Uterus (tissue), 4 donors: ENCODE results near the gene ADRA2B. TPM values are rescaled to one million over a fixed set of nuclear protein-coding genes. Genes with fewer than 3 reads are reported as not detected.
A peak's percentile ranks its signal among the peaks of the same experiment; 100 is the strongest.
"Not testable (repeated sequence)": the region's sequence is repeated elsewhere in the genome, so short reads cannot be mapped to it uniquely, and the experiment has no call there.

ENCODE experiments used
- DNase-seq, 2 donors: peaks; one replicate each; pipeline ENCODE4 v3.0.0-alpha.2; 2019 to 2020
- H3K27ac ChIP-seq, 2 donors: fragments of 200-600 bp; sonication (generic); 1 replicate in 1 of 2; 2 replicates in 1 of 2; pipeline ENCODE4 v1.5.1; 2016 to 2018
- H3K27me3 ChIP-seq, 2 donors: fragments of 200-600 bp; sonication (generic); one replicate each; pipeline ENCODE4 v1.5.1; 2018 to 2019; ENCODE audit warnings: control low read depth in 1 of 2
- H3K36me3 ChIP-seq, 2 donors: fragments of 200-600 bp; sonication (generic); one replicate each; pipeline ENCODE4 v1.5.1; 2019; ENCODE audit warnings: control low read depth in 1 of 2
- H3K4me1 ChIP-seq, 2 donors: fragments of 200-600 bp; sonication (generic); one replicate each; pipeline ENCODE4 v1.5.1; 2018 to 2019; ENCODE audit warnings: control low read depth in 1 of 2
- H3K4me3 ChIP-seq, 2 donors: fragments of 200-600 bp; sonication (generic); 1 replicate in 1 of 2; 2 replicates in 1 of 2; pipeline ENCODE4 v1.5.1; 2018 to 2019; ENCODE audit warnings: mild to moderate bottlenecking in 1 of 2
- H3K9me3 ChIP-seq, 2 donors: fragments of 200-600 bp; sonication (generic); one replicate each; pipeline ENCODE4 v1.5.1; 2019; ENCODE audit warnings: control low read depth in 1 of 2
- CTCF ChIP-seq, 4 experiments: fragments of 200-600 bp in 2 of 4; fragments of 450-650 bp in 2 of 4; sonication (generic) in 2 of 4; IDR thresholded peaks; one replicate each; pipeline ENCODE4 v1.5.1; 2016 to 2019; ENCODE audit warnings: antibody characterized with exemption in 4 of 4, mild to moderate bottlenecking in 2 of 4, moderate library complexity in 1 of 4
- POLR2A ChIP-seq, 2 donors: fragments of 450-650 bp; IDR thresholded peaks; one replicate each; pipeline ENCODE4 v1.6.1; 2016; ENCODE audit warnings: antibody characterized with exemption in 2 of 2, mild to moderate bottlenecking in 1 of 2, moderate library complexity in 1 of 2
- intact Hi-C: fragments of 100-400 bp; cut with DNase I; formaldehyde crosslinking; loops from one replicate; pipeline ENCODE4 v1.15.1; 2023; ENCODE audit warnings: low total_unique reads
- total RNA-seq, 4 donors: library from RNA; depleted of rRNA in 3 of 4; stranded (reverse); fragments of >200 nt in 3 of 4; gene quantifications; one replicate each; pipeline versions ENCODE4 v1.1.0 to v1.2.4, GENCODE V29; 2014 to 2023
- donor health status: DM: yes; HTN: yes; CAD: no.

ADRA2B gene
- total RNA-seq, 4 donors from 2014 or later, result 0.51 to 5.4 (median 2.6) TPM; not detected in 1

- Histone ChIP-seq H3K4me3 (no peak overlapping the region), H3K36me3 (no peaks in the 10 kb centered on the region), H3K9me3 (no peaks in the 10 kb centered on the region), H3K4me1 (no peaks in the 10 kb centered on the region), H3K27me3 (no peaks in the 10 kb centered on the region), H3K27ac (no peak overlapping the region)
- intact Hi-C loops, result no loop called here
- peak in 1 of 2 donors; percentile 18 for DNase-seq
- no peak for TF ChIP-seq POLR2A (IDR thresholded peaks at IDR 0.05)
- TF ChIP-seq CTCF (IDR thresholded peaks at IDR 0.05), result no peak
Measured at GRCh38 chr2:96089356-96090195, 26.8 kb downstream of the ADRA2B start.

GRCh38 chr2:96088340-96089335 lies 27.7 kb downstream of the ADRA2B start:
- no peak overlapping the region for H3K27ac ChIP-seq
- no peak overlapping the region for H3K4me3 ChIP-seq
- TF ChIP-seq POLR2A (IDR thresholded peaks at IDR 0.05) (no peak), CTCF (IDR thresholded peaks at IDR 0.05) (no peak)
- H3K27me3 ChIP-seq, result no peaks in the 10 kb centered on the region
- no peak for DNase-seq
- no peaks in the 10 kb centered on the region for H3K9me3 ChIP-seq
- no peaks in the 10 kb centered on the region for H3K36me3 ChIP-seq
- H3K4me1 ChIP-seq, result no peaks in the 10 kb centered on the region
- intact Hi-C loops, result no loop called here

- no peak overlapping the region for H3K4me3 ChIP-seq
- TF ChIP-seq CTCF (IDR thresholded peaks at IDR 0.05), result no peak
- TF ChIP-seq POLR2A (IDR thresholded peaks at IDR 0.05), result no peak
- H3K36me3 ChIP-seq, result no peaks in the 10 kb centered on the region
- intact Hi-C loops, result no loop called here
- no peaks in the 10 kb centered on the region for H3K27me3 ChIP-seq
- H3K4me1 ChIP-seq, result no peaks in the 10 kb centered on the region
- DNase-seq, result no peak
- no peak overlapping the region for H3K27ac ChIP-seq
- no peaks in the 10 kb centered on the region for H3K9me3 ChIP-seq
Measured at GRCh38 chr2:96087130-96087529, 29.2 kb downstream of the ADRA2B start.

GRCh38 chr2:96085541-96086355 lies 30.6 kb downstream of the ADRA2B start:
- DNase-seq, result no peak
- Histone ChIP-seq H3K4me3 (no peak overlapping the region), H3K27me3 (no peaks in the 10 kb centered on the region), H3K36me3 (no peaks in the 10 kb centered on the region), H3K4me1 (no peaks in the 10 kb centered on the region), H3K9me3 (no peaks in the 10 kb centered on the region), H3K27ac (no peak overlapping the region)
- intact Hi-C loops, result no loop called here
- no peak for TF ChIP-seq CTCF (IDR thresholded peaks at IDR 0.05)
- no peak for TF ChIP-seq POLR2A (IDR thresholded peaks at IDR 0.05)

- H3K27me3 ChIP-seq, intact Hi-C loops, H3K27ac ChIP-seq, H3K4me3 ChIP-seq, DNase-seq, H3K36me3 ChIP-seq, H3K9me3 ChIP-seq, H3K4me1 ChIP-seq: not testable (repeated sequence)
Measured at GRCh38 chr2:96084858-96085518, 31.4 kb downstream of the ADRA2B start.
